SU-DHL-6 (cell line): Measurements from ENCODE around the gene AKR1C8.

Experiments used
- H2AFZ ChIP-seq: fragments of 200-600 bp; sonication (generic); 2 replicates; pipeline ENCODE4 v1.6.1; 2014; ENCODE audit warnings: low read depth, mild to moderate bottlenecking, moderate library complexity, mixed read lengths, antibody characterized with exemption, low read length; ENCODE audit not compliant: severe bottlenecking
- H3F3A ChIP-seq: fragments of 200-600 bp; shearing (Covaris generic); 2 replicates; pipeline ENCODE4 v1.6.0; 2016; ENCODE audit warnings: antibody characterized with exemption, mild to moderate bottlenecking; ENCODE audit not compliant: insufficient read depth
- H3K27ac ChIP-seq: fragments of 200-600 bp; sonication (generic); 2 replicates; pipeline ENCODE4 v1.5.1; 2016; ENCODE audit warnings: low read depth, mild to moderate bottlenecking, low read length, moderate library complexity, mixed read lengths
- H3K27me3 ChIP-seq: fragments of 200-600 bp; sonication (generic), shearing (Covaris generic); 2 replicates; pipeline ENCODE4 v1.6.0; 2014; ENCODE audit warnings: mild to moderate bottlenecking, low read length
- H3K36me3 ChIP-seq: fragments of 200-600 bp; sonication (generic); 2 replicates; pipeline ENCODE4 v1.6.1; 2014; ENCODE audit warnings: mild to moderate bottlenecking, low read length, mixed read lengths
- H3K4me2 ChIP-seq: fragments of 300-600, 200-600 bp; shearing (Covaris generic), sonication (generic); 2 replicates; pipeline ENCODE4 v1.6.0; 2014; ENCODE audit warnings: low read length, low read depth, mild to moderate bottlenecking; ENCODE audit not compliant: poor library complexity, severe bottlenecking
- H3K4me3 ChIP-seq: fragments of 200-600 bp; sonication (generic); 2 replicates; pipeline ENCODE4 v1.5.1; 2014; ENCODE audit warnings: antibody characterized with exemption, low read length, mild to moderate bottlenecking, mixed read lengths; ENCODE audit not compliant: insufficient read depth, poor library complexity, severe bottlenecking
- H3K79me2 ChIP-seq: fragments of 200-600 bp; sonication (generic); 2 replicates; pipeline ENCODE4 v1.6.1; 2014; ENCODE audit warnings: mild to moderate bottlenecking, low read length, moderate library complexity; ENCODE audit not compliant: insufficient read depth
- H3K9ac ChIP-seq: fragments of 200-600 bp; sonication (generic); 2 replicates; pipeline ENCODE4 v1.7.0; 2014; ENCODE audit warnings: mild to moderate bottlenecking, low read length
- H3K9me2 ChIP-seq: fragments of 200-600 bp; sonication (generic); replicated peaks from 2 replicates; pipeline ENCODE4 v1.6.1; 2014; ENCODE audit warnings: low read length; ENCODE audit not compliant: insufficient read depth
- H3K9me3 ChIP-seq: fragments of 200-600 bp; sonication (generic); 2 replicates; pipeline ENCODE4 v1.6.1; 2014; ENCODE audit warnings: low read length, mixed read lengths; ENCODE audit not compliant: insufficient read depth
- H4K20me1 ChIP-seq: fragments of 200-600 bp; sonication (generic); 2 replicates; pipeline ENCODE4 v1.6.1; 2014; ENCODE audit warnings: low read depth, mild to moderate bottlenecking, antibody characterized with exemption, low read length, moderate library complexity, mixed read lengths
- EZH2phosphoT487 ChIP-seq: fragments of 200-600 bp; sonication (generic), shearing (Covaris generic); conservative IDR thresholded peaks from 2 replicates; pipeline ENCODE4 v1.6.1; 2018; ENCODE audit warnings: mild to moderate bottlenecking, antibody characterized with exemption, low read length, moderate library complexity, mixed read lengths
- TF ChIP-seq, protein P1 (sequence below): fragments of 200-600 bp; sonication (generic); IDR thresholded peaks from one replicate; pipeline ENCODE4 v1.5.1; 2017; ENCODE audit warnings: antibody characterized with exemption, mild to moderate bottlenecking, low read length, moderate library complexity; ENCODE audit not compliant: insufficient read depth, poor library complexity, severe bottlenecking

The AKR1C8 gene

DNA sequence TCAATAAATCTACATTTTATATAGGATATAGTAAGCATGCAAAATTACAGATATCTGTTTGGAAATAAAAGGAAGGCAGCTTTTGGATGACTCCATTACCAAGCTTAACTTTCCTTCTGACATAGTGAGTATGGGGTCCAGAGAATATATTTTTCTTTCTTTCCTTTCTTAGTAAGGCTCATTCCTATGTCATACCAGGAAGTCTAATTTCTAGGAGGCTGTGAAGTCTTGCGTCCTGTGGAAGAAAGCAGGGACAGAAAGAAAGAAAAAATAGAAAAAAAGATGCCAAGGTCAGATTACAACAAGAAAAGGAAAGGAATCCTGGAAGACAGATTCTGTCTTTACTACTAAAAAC is 36.3 kb downstream of the AKR1C8 start:
- Histone ChIP-seq H3F3A (no peaks in the 10 kb centered on the region), H3K79me2 (no peaks in the 10 kb centered on the region), H3K9me3 (peaks cover 8% of the 10 kb centered on the region; the same call in 1 of the 2 replicates), H3K4me2 (no peak overlapping the region), H3K4me3 (no peak overlapping the region), H3K9ac (no peak overlapping the region), H3K27me3 (no peaks in the 10 kb centered on the region), H3K36me3 (no peaks in the 10 kb centered on the region), H4K20me1 (no peaks in the 10 kb centered on the region), H3K9me2 (no peaks in the 10 kb centered on the region), H2AFZ (no peak overlapping the region), H3K27ac (no peak overlapping the region)
- TF ChIP-seq, protein P1, sequence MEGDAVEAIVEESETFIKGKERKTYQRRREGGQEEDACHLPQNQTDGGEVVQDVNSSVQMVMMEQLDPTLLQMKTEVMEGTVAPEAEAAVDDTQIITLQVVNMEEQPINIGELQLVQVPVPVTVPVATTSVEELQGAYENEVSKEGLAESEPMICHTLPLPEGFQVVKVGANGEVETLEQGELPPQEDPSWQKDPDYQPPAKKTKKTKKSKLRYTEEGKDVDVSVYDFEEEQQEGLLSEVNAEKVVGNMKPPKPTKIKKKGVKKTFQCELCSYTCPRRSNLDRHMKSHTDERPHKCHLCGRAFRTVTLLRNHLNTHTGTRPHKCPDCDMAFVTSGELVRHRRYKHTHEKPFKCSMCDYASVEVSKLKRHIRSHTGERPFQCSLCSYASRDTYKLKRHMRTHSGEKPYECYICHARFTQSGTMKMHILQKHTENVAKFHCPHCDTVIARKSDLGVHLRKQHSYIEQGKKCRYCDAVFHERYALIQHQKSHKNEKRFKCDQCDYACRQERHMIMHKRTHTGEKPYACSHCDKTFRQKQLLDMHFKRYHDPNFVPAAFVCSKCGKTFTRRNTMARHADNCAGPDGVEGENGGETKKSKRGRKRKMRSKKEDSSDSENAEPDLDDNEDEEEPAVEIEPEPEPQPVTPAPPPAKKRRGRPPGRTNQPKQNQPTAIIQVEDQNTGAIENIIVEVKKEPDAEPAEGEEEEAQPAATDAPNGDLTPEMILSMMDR = no peak
- no peak for TF ChIP-seq EZH2phosphoT487

DNA sequence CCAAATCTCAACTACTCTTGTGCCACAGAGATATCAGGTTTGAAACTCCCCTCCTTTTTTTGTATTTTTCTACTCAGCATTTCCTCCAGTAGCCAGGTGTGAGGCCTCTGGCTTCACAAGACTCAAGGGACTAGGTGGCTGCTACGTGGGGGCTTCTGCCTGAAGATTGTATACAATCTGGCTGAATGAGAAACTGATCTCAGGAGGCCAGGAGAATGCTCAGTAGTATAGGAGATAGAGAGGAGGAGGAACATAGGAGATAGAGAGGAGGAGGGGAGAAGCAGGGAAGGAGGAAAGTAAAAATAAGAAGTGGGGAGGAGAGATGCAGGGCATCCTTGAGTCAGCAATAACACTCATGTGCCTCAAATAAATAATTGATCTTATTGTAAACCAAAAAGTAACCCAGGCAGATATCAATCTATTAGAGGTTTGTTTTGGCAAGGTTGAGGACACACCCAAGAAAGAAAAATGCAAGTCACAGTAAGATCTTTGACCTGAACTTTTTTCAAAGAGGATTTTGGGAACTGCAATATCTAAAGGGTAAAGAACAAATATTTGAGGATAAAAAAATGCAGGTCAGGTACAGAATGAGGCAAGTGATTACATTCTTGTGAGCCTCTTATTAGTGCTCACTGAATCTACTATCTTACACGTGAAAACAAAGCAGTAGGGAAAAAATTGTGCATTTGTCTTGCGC is 36.8 kb downstream of the AKR1C8 start:
- Histone ChIP-seq H3K36me3 (no peaks in the 10 kb centered on the region), H3K27me3 (no peaks in the 10 kb centered on the region), H3K4me3 (no peak overlapping the region), H3K27ac (no peak overlapping the region), H2AFZ (no peak overlapping the region), H3K4me2 (no peak overlapping the region), H3K9me2 (no peaks in the 10 kb centered on the region), H4K20me1 (no peaks in the 10 kb centered on the region), H3K79me2 (no peaks in the 10 kb centered on the region), H3F3A (no peaks in the 10 kb centered on the region), H3K9me3 (peaks cover 8% of the 10 kb centered on the region; the same call in 1 of the 2 replicates), H3K9ac (no peak overlapping the region)
- TF ChIP-seq EZH2phosphoT487 = no peak
- TF ChIP-seq, protein P1 = no peak

DNA sequence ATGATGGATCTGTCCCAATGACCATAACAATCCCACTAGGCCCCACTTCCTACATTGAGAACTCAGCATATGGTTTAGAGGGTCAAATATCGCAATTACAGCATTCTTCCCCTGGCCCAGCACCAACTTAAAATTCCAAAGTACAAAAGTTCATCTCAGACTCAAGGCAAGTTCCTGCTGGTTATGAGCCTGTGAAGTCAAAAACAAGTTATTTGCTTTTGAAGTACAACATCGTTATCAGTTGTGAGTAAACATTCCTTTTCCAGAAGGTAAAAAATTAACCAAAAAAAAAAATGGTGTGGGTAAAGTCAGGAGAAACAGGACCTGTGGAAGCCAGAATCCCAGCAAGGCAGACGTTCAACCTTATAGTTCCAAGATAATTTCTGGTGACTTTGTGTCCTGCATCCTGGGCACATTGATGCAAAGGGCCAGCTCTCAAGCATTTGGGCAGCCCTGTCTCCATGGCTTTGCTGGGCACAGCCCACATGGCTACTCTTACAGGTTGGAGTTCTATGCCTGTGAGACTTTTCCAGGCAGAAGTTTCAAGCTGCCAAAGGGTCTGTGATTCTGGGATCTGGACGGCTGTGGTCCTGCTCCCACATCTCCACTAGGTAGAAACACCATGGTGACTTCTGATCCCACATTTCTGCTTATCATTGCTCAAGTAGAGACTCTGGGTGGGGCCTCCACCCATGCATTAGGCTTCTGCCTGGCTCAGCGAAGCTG is 37.5 kb downstream of the AKR1C8 start:
- H3K27ac ChIP-seq = no peak overlapping the region
- H3K4me2 ChIP-seq = no peak overlapping the region
- TF ChIP-seq, protein P1 = no peak
- TF ChIP-seq EZH2phosphoT487 = no peak
- H3K9me2 ChIP-seq = no peaks in the 10 kb centered on the region
- H4K20me1 ChIP-seq = no peaks in the 10 kb centered on the region
- no peak overlapping the region for H2AFZ ChIP-seq
- H3K4me3 ChIP-seq = no peak overlapping the region
- H3K36me3 ChIP-seq = no peaks in the 10 kb centered on the region
- H3K9me3 ChIP-seq = peaks cover 8% of the 10 kb centered on the region; the same call in 1 of the 2 replicates
- no peaks in the 10 kb centered on the region for H3F3A ChIP-seq
- no peak overlapping the region for H3K9ac ChIP-seq
- H3K27me3 ChIP-seq = no peaks in the 10 kb centered on the region
- no peaks in the 10 kb centered on the region for H3K79me2 ChIP-seq
